Stimulated activated naive CD8-positive, alpha-beta T cell treated with anti-CD3 and anti-CD28 coated beads, Interleukin-15, Interleukin-2, amounts not matched to agents 100 ng/mL and 50 ng/mL, for 24 hours (primary cell): ENCODE measurements around the gene GRIK2.

Source experiments
- H3K27ac Mint-ChIP-seq: one replicate; pipeline ENCODE4 v1.8.0; 2021; ENCODE audit warnings: mild to moderate bottlenecking, mixed read lengths
- H3K27me3 Mint-ChIP-seq: one replicate; pipeline ENCODE4 v1.8.0; 2021; ENCODE audit warnings: mixed read lengths
- H3K36me3 Mint-ChIP-seq: one replicate; pipeline ENCODE4 v1.8.0; 2021; ENCODE audit warnings: low read depth, mixed read lengths
- H3K4me1 Mint-ChIP-seq: one replicate; pipeline ENCODE4 v1.8.0; 2021; ENCODE audit warnings: low read depth, mixed read lengths
- H3K4me3 Mint-ChIP-seq: one replicate; pipeline ENCODE4 v1.8.0; 2021; ENCODE audit warnings: mild to moderate bottlenecking, mixed read lengths
- H3K9me3 Mint-ChIP-seq: one replicate; pipeline ENCODE4 v1.8.0; 2021; ENCODE audit warnings: mixed read lengths

The GRIK2 gene

DNA sequence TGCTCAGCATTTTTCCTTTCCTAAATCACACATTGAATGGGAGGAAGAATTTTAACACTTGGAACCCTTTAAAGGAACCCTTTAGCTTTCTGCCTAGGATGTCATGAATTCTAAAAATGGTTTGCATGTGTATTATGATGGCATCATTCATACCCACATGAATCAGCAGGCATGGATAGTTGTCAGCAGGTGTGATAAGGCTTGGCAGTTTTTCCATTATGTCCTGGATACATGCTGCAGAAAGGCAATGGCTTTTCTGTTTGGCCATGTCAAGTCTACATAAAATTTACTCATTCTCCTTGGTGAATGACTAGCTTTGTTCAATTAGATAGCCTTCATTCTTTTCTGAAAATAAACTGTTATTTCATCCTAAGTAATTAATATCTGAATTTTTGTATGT is 353.7 kb downstream of the GRIK2 start:
- no peaks in the 10 kb centered on the region for H3K4me1 Mint-ChIP-seq
- no peaks in the 10 kb centered on the region for H3K9me3 Mint-ChIP-seq
- no peaks in the 10 kb centered on the region for H3K36me3 Mint-ChIP-seq
- no peaks in the 10 kb centered on the region for H3K27me3 Mint-ChIP-seq
- H3K4me3 Mint-ChIP-seq: no peak overlapping the region
- H3K27ac Mint-ChIP-seq: no peak overlapping the region

- Mint-ChIP-seq H3K36me3 (no peaks in the 10 kb centered on the region), H3K27ac (no peak overlapping the region)
Measured at GRCh38 chr6:101747716-101748115, 354.2 kb downstream of the GRIK2 start.

GRCh38 chr6:101755931-101756330 is 362.4 kb downstream of the GRIK2 start:
- Mint-ChIP-seq H3K27ac (no peak overlapping the region), H3K4me1 (no peaks in the 10 kb centered on the region), H3K36me3 (no peaks in the 10 kb centered on the region), H3K9me3 (peaks cover 5% of the 10 kb centered on the region), H3K27me3 (no peaks in the 10 kb centered on the region), H3K4me3 (no peak overlapping the region)

More at GRCh38 chr6:101747716-101748115, 354.2 kb downstream of the GRIK2 start:
- H3K9me3 Mint-ChIP-seq: no peaks in the 10 kb centered on the region
- H3K4me3 Mint-ChIP-seq: no peak overlapping the region
- H3K27me3 Mint-ChIP-seq: no peaks in the 10 kb centered on the region
- H3K4me1 Mint-ChIP-seq: no peaks in the 10 kb centered on the region

GRCh38 chr6:101758368-101758767 is 364.9 kb downstream of the GRIK2 start:
- Mint-ChIP-seq H3K27me3 (no peaks in the 10 kb centered on the region), H3K9me3 (peaks cover 5% of the 10 kb centered on the region), H3K36me3 (no peaks in the 10 kb centered on the region), H3K4me3 (no peak overlapping the region), H3K27ac (no peak overlapping the region), H3K4me1 (no peaks in the 10 kb centered on the region)

- Mint-ChIP-seq H3K4me1 (no peaks in the 10 kb centered on the region), H3K27me3 (no peaks in the 10 kb centered on the region), H3K4me3 (no peak overlapping the region), H3K27ac (no peak overlapping the region), H3K9me3 (no peaks in the 10 kb centered on the region), H3K36me3 (no peaks in the 10 kb centered on the region)
Measured at GRCh38 chr6:101760843-101761621, 367.5 kb downstream of the GRIK2 start.

GRCh38 chr6:101762851-101763250 is 369.3 kb downstream of the GRIK2 start:
- H3K36me3 Mint-ChIP-seq: no peaks in the 10 kb centered on the region
- H3K27me3 Mint-ChIP-seq: no peaks in the 10 kb centered on the region
- no peaks in the 10 kb centered on the region for H3K4me1 Mint-ChIP-seq
- H3K9me3 Mint-ChIP-seq: no peaks in the 10 kb centered on the region
- no peak overlapping the region for H3K4me3 Mint-ChIP-seq
- no peak overlapping the region for H3K27ac Mint-ChIP-seq

DNA sequence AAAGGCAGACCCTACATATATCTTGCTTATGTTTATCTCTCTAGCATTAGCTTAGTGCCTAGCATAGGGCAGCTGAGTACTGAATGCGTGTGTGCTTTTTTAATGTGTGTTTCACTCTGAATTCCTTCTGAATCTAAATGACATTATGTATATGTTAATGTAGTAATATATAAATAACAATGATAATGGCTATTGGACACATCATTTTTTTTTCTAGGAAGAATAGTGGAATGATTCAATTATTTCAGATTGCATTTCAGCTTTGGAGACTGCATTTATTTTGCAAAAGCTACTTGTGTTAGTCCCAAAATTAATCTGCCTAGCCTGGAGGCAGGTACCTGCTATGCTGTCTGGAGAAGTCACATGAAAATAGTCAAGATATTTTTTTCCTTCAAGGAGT is 371.8 kb downstream of the GRIK2 start:
- no peaks in the 10 kb centered on the region for H3K36me3 Mint-ChIP-seq
- H3K4me1 Mint-ChIP-seq: no peaks in the 10 kb centered on the region
- H3K27ac Mint-ChIP-seq: no peak overlapping the region
- H3K27me3 Mint-ChIP-seq: no peaks in the 10 kb centered on the region
- no peaks in the 10 kb centered on the region for H3K9me3 Mint-ChIP-seq
- H3K4me3 Mint-ChIP-seq: no peak overlapping the region

DNA sequence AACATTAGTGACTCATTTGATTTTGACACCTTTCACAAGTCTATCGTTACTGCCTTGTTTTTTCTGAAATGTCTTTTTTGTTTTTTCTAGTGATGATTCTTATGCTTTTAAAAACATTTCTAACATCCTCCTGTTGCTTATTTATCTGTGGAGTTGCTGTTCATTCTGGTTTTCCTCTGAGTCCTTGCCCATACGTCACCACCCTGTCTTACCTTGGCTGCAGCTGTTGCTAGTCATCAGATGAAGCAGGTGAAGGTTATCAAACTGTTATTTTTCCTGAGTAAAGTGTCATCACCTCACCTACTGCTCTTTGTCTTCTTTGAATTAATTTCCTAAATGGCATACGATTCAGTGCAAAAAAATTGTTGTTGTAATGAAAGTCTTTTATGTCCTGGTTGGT is 376.6 kb downstream of the GRIK2 start:
- Mint-ChIP-seq H3K9me3 (peaks cover 4% of the 10 kb centered on the region), H3K27me3 (no peaks in the 10 kb centered on the region), H3K4me1 (no peaks in the 10 kb centered on the region), H3K36me3 (no peaks in the 10 kb centered on the region), H3K27ac (no peak overlapping the region), H3K4me3 (no peak overlapping the region)

- H3K9me3 Mint-ChIP-seq: peaks cover 4% of the 10 kb centered on the region
- H3K27ac Mint-ChIP-seq: no peak overlapping the region
- no peaks in the 10 kb centered on the region for H3K4me1 Mint-ChIP-seq
- no peak overlapping the region for H3K4me3 Mint-ChIP-seq
- no peaks in the 10 kb centered on the region for H3K36me3 Mint-ChIP-seq
- no peaks in the 10 kb centered on the region for H3K27me3 Mint-ChIP-seq
Measured at GRCh38 chr6:101776919-101777350, 383.4 kb downstream of the GRIK2 start.

DNA sequence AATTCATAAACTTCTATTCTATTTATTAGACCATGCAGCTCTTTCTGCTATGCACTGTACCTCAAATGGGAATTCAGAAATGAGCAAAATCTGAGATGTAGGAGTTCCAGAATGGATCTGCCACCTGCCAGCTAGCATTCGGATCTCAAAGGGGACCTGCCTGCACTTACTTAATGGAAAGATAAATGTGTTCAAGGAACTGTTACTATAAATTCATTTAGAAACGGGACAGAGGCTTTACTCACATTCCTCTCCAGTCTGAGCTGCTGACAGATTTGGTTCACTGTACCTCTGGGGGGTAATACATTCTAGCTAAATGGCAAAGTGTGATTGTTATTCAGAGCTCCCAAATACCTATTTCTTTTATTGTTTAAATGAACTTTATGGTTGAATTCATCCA is 384.1 kb downstream of the GRIK2 start:
- Mint-ChIP-seq H3K4me3 (no peak overlapping the region), H3K27me3 (no peaks in the 10 kb centered on the region), H3K9me3 (peaks cover 2% of the 10 kb centered on the region), H3K27ac (no peak overlapping the region), H3K4me1 (no peaks in the 10 kb centered on the region), H3K36me3 (no peaks in the 10 kb centered on the region)

DNA sequence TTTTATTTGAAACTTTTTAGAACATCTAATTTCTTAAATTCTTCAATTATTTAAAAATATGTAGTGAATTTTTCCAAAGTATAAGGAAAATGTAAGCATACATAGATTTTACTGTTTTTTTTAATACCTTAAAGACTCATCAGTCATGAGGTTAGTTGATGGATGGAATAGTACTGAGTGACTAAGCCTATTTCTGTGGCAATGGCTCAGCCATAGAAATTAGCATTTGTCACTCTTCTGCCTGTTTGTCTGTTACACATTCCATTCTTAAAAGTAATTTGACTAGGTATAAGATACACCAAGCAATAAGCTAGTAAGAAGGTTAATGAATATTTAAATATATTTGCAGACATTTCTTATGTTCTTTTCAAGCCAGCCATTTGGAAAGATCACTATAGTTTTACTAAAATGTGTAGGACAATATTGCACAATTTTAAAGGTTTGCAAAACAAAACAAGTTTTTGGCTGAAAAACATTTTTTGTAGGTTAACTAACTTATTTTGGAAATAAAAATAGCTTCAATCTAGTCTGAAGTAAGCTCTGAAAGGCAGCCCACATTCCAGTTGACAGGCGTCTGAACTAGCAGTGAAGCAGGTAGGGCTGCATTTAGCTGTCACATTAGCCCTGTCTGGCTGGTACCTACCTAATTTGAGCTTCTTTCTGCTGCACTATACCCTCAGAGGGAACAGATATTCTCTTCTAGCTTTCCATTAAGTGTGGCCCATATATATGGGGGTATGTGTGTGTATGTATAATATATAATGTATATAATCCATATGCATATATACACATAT is 385.7 kb downstream of the GRIK2 start:
- H3K27ac Mint-ChIP-seq: no peak overlapping the region
- H3K4me3 Mint-ChIP-seq: no peak overlapping the region
- H3K4me1 Mint-ChIP-seq: no peaks in the 10 kb centered on the region
- no peaks in the 10 kb centered on the region for H3K9me3 Mint-ChIP-seq
- no peaks in the 10 kb centered on the region for H3K27me3 Mint-ChIP-seq
- H3K36me3 Mint-ChIP-seq: no peaks in the 10 kb centered on the region

- Mint-ChIP-seq H3K4me3 (no peak overlapping the region), H3K4me1 (no peaks in the 10 kb centered on the region), H3K27me3 (no peaks in the 10 kb centered on the region), H3K9me3 (peaks cover 12% of the 10 kb centered on the region), H3K27ac (no peak overlapping the region), H3K36me3 (no peaks in the 10 kb centered on the region)
Measured at GRCh38 chr6:101783287-101783686, 389.8 kb downstream of the GRIK2 start.

DNA sequence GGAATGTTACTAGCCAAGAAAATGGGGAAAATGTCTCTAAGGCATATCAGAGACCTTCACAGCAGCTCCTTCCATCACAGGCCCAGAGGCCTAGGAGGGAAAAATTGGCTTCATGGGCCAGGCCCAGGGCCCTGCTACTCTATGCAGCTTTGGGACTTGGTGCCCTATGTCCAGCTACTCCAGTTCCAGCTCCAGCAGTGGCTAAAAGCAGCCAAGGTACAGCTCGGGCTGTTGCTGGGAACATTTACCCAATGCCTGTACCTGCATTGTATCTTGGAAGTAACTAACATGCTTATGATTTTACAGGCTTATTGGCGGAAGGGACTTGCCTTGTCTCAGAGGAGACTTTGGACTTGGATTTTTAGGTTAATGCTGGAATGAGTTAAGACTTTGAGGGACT is 390.6 kb downstream of the GRIK2 start:
- no peaks in the 10 kb centered on the region for H3K4me1 Mint-ChIP-seq
- no peak overlapping the region for H3K4me3 Mint-ChIP-seq
- no peaks in the 10 kb centered on the region for H3K27me3 Mint-ChIP-seq
- H3K9me3 Mint-ChIP-seq: peaks cover 12% of the 10 kb centered on the region
- H3K36me3 Mint-ChIP-seq: no peaks in the 10 kb centered on the region
- no peak overlapping the region for H3K27ac Mint-ChIP-seq

DNA sequence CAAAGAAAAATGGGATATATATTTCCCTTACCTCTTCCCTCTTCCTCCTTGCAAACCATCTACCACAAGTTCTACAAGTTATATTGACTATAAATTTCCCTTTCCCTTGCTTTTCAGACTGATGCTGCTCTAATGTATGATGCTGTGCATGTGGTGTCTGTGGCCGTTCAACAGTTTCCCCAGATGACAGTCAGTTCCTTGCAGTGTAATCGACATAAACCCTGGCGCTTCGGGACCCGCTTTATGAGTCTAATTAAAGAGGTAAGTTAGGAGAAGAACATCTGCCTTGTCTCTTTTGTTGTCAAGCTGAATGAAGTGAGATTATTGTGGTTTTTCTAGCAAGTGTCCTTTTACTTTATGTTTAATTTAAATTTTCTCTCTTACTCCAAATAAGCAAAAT is 406.0 kb downstream of the GRIK2 start:
- H3K27me3 Mint-ChIP-seq: no peaks in the 10 kb centered on the region
- H3K27ac Mint-ChIP-seq: no peak overlapping the region
- no peaks in the 10 kb centered on the region for H3K4me1 Mint-ChIP-seq
- H3K4me3 Mint-ChIP-seq: no peak overlapping the region
- no peaks in the 10 kb centered on the region for H3K36me3 Mint-ChIP-seq
- peaks cover 7% of the 10 kb centered on the region for H3K9me3 Mint-ChIP-seq

GRCh38 chr6:101800598-101800997 is 407.1 kb downstream of the GRIK2 start:
- Mint-ChIP-seq H3K27ac (no peak overlapping the region), H3K36me3 (no peaks in the 10 kb centered on the region)

More at GRCh38 chr6:101800598-101800997, 407.1 kb downstream of the GRIK2 start:
- Mint-ChIP-seq H3K4me1 (no peaks in the 10 kb centered on the region), H3K27me3 (no peaks in the 10 kb centered on the region), H3K4me3 (no peak overlapping the region), H3K9me3 (peaks cover 2% of the 10 kb centered on the region)
